ENCODE data around the gene PRODH2. TPM values are rescaled to one million over a fixed set of nuclear protein-coding genes. Genes with fewer than 3 reads are reported as not detected.

The PRODH2 gene
- total RNA-seq, 1 experiment from 2014 or later = 0.44 TPM

DNA sequence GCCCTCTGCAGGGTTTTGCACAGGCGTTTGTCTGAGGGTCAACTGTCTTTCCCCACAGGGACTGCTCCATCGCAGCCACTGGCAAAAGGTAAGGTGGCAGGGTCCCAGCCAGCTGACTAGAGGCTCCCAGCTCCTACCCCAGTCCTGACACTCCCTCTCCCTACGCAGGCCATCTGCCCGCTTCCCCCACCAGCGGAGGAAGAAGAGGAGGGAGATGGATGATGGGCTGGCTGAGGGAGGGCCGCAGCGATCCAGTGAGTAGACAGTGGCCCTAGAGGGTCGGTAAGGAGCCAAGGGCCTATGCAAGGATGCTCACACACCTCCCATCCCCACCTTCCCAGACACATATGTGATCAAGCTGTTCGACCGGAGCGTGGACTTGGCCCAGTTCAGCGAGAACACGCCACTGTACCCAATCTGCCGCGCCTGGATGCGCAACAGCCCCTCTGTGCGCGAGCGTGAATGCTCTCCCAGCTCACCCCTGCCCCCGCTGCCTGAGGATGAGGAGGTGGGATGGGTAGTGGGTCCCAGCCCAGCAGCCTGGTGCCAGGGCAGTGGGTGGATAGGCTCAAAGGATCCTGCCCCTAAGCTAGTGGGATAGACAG is 59.8 kb downstream of the PRODH2 start:
- ATAC-seq (no peak), DNase-seq (ENCODE audit: low read depth, low spot score) (no peak)
- Histone ChIP-seq H3K4me1 (ENCODE audit: control insufficient read depth in 1 of 2, insufficient read depth in 2 of 2, low read length in 2 of 2) (peaks cover 13 to 16% of the 10 kb centered on the region in 2 experiments), H4K20me1 (ENCODE audit: insufficient read depth) (no peaks in the 10 kb centered on the region), H3K9me2 (ENCODE audit: insufficient read depth) (no peaks in the 10 kb centered on the region), H3K9me3 (ENCODE audit: control insufficient read depth in 1 of 2, insufficient read depth in 1 of 2, low read depth in 1 of 2, low read length in 2 of 2) (no peaks in the 10 kb centered on the region), H3K4me3 (replicated peaks in 1 of 2; ENCODE audit: low read depth in 1 of 2, low read length in 2 of 2) (no peak overlapping the region), H3K27ac (ENCODE audit: low read depth, low read length) (no peak overlapping the region), H3K27me3 (ENCODE audit: insufficient read depth, low read length) (no peaks in the 10 kb centered on the region), H3K9ac (ENCODE audit: low read length) (no peak overlapping the region), H3K79me2 (ENCODE audit: insufficient read depth, low read length) (peaks cover 5% of the 10 kb centered on the region; the same call in 1 of the 2 replicates), H3K36me3 (ENCODE audit: control insufficient read depth in 1 of 2, insufficient read depth in 2 of 2, low read length in 2 of 2) (no peaks in the 10 kb centered on the region; a peak in 2 of 4 replicates), H3K4me2 (ENCODE audit: low read length) (no peak overlapping the region), H2AFZ (ENCODE audit: low read depth, low read length, poor library complexity, severe bottlenecking) (no peak overlapping the region)
- TF ChIP-seq, protein P1, sequence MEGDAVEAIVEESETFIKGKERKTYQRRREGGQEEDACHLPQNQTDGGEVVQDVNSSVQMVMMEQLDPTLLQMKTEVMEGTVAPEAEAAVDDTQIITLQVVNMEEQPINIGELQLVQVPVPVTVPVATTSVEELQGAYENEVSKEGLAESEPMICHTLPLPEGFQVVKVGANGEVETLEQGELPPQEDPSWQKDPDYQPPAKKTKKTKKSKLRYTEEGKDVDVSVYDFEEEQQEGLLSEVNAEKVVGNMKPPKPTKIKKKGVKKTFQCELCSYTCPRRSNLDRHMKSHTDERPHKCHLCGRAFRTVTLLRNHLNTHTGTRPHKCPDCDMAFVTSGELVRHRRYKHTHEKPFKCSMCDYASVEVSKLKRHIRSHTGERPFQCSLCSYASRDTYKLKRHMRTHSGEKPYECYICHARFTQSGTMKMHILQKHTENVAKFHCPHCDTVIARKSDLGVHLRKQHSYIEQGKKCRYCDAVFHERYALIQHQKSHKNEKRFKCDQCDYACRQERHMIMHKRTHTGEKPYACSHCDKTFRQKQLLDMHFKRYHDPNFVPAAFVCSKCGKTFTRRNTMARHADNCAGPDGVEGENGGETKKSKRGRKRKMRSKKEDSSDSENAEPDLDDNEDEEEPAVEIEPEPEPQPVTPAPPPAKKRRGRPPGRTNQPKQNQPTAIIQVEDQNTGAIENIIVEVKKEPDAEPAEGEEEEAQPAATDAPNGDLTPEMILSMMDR (IDR thresholded peaks at IDR 0.05 in 2 of 3, conservative IDR thresholded peaks at IDR 0.05 in 1 of 3; ENCODE audit: borderline replicate concordance in 1 of 3, insufficient read depth in 1 of 3, low read depth in 2 of 3, low read length in 2 of 3) = no peak
- TF ChIP-seq, protein P2, sequence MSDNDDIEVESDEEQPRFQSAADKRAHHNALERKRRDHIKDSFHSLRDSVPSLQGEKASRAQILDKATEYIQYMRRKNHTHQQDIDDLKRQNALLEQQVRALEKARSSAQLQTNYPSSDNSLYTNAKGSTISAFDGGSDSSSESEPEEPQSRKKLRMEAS (IDR thresholded peaks at IDR 0.05) = no peak
- TF ChIP-seq, protein P3, sequence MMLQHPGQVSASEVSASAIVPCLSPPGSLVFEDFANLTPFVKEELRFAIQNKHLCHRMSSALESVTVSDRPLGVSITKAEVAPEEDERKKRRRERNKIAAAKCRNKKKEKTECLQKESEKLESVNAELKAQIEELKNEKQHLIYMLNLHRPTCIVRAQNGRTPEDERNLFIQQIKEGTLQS (IDR thresholded peaks at IDR 0.05) = no peak
- no peak for TF ChIP-seq EZH2 (IDR thresholded peaks at IDR 0.05)
- ChIA-PET POLR2A (no interaction called here), RAD21 (ENCODE audit: low non-redundant PET in 1 of 2, low total read pairs in 2 of 2, uncharacterized antibody in 2 of 2, unreplicated experiment in 2 of 2) (no interaction called here), CTCF (no interaction called here)
- intact Hi-C loops (cut with micrococcal nuclease) = no loop called here
- BruUV-seq (replicated peaks) = no TSS peak
